AG08395 (cell line): ENCODE measurements around the gene FAM3D.
A peak's percentile ranks its signal among the peaks of the same experiment; 100 is the strongest.
"Not testable (repeated sequence)": the region's sequence is repeated elsewhere in the genome, so short reads cannot be mapped to it uniquely, and the experiment has no call there.

Experiments
- DNase-seq: peaks from one replicate; pipeline ENCODE4 v3.0.0; 2012; ENCODE audit warnings: mixed read lengths, low spot score

FAM3D gene

DNA sequence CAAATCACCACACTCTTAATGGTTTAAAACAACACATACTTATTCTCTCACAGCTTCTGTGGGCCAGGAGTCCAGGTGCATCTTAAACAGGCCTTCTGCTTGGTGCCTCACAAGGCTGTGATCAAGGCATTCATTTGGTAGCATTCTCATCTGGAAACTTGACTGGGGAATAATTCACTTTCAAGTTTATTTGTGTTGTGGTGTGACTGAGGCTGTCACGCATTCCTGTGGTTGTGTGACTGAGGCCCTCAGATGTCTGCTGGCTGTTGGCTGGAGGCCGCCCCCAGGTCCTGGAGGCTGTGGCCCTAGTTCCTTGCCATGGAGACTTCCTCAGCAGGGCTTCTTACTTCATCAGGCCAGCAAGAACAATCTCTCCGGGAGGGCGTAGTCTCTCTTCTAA is 16.9 kb upstream of the FAM3D start:
- peak; percentile 64 for DNase-seq

- DNase-seq: peak; percentile 23
Observed at GRCh38 chr3:58683001-58683458, 16.5 kb upstream of the FAM3D start.

DNA sequence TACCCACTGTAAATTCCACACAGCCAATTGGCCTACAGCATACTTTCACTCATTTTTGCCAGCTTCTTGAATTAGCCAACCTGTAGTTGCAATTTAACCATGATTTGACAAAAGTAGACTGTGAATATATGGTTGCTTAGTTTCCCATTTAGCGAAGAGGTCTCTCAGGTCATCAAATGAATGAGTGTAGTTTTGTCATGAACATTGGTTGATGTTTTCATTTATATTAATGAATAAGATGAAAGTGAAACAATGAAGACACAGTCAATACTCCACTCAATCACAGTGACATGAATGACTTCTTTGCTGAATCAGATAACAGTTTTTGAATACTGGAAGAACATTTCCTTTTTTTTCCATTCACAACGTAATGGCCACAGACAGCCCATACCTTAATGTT is 15.3 kb upstream of the FAM3D start:
- no peak for DNase-seq

- no peak for DNase-seq
Observed at GRCh38 chr3:58680879-58681525, 14.4 kb upstream of the FAM3D start.

DNA sequence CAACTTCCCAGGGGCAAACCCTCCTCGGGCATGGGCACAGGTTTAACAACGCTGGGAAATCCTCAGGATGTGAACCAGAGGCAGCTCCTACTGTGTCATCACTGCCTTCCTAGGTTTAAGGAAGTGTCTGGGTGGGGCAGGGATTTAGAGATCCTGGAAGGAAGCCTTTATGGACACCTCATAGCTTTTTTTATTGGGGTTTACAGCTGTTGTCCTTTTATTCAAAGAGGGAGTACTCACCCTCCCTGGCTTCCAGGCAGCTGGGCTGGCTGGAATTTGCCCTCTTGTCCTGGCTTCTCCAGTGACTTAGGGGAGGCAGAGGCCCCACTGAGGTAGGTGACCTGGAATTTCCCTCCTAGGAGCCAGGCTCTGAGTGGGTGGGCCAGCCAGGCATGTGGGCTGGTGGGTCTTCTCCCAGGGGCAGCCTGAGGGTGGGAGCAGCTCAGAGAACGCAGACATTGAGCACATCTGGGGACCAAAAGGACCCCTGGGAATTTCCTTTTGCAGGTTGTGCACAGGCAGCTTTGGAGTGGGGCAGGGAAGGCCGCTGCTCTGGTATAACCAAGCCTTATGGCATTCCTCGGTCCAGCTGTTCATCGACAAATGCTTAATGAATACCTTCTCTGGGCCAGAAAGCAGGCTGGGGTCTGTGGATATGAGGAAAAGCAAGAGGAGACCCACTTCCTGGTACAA is 13.5 kb upstream of the FAM3D start:
- DNase-seq: no peak

DNA sequence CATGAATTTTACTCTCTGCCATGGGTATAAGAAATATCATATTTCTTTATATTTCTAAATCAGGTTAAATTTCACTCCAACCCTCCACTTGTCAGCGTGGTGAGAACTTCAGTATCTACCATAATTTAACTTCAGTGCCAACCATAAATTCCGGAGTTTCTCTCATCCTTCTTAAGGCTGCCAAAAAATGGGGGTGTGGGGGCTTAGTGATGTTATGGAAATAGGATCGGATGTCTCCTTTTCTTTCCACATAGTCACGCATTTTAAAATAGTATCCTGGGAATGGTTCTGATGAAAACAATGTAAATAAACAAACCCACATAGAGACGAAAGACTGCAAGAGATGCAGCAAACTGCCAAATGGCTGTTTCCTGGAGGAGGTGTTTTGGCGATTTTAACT is 12.9 kb upstream of the FAM3D start:
- no peak for DNase-seq

DNA sequence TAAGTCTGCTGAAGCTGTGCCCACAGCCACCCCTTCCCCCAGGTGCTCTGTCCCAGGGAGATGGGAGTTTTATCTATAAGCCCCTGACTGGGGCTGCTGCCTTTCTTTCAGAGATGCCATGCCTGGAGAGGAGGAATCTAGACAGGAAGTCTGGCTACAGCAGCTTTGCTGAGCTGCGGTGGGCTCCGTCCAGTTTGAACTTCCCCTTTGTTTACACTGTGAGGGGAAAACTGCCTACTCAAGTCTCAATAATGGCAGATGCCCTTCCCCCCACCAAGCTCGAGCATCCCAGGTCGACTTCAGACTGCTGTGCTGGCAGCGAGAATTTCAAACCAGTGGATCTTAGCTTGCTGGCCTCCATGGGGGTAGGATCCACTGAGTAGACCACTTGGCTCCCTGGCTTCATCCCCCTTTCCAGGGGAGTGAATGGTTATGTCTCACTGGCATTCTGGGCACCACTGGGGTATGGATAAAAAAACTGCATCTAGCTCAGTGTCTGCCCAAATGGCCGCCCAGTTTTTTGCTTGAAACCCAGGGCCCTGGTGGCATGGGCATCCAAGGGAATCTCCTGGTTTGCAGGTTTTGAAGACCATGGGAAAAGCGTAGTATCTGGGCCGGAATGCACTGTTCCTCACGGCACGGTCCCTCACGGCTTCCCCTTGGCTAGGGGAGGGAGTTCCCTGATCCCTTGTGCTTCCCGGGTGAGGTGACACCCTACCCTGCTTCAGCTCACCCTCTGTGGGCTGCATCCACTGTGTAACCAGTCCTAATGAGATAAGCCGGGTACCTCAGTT is 11.8 kb upstream of the FAM3D start:
- not testable (repeated sequence) for DNase-seq

- no peak for DNase-seq
Observed at GRCh38 chr3:58672880-58673279, 6.3 kb upstream of the FAM3D start.

DNA sequence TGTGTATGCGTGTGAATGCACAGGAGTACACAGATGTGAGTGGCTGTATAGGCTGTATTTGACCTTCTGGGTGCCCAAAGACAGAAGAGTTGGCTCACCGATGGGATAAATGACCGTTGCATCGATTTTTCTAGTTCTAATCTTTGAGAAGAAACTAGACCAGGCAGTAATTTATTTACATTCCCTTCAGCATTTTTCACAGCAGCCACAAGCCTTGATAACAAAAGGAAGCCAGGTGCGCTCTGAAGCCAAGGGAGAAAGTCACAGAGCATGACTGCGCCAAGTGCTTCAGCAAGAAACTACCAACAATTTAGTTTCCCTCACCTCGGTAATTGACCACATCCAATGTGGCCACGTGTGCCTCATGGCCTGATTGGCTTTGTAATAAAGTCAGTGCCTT is 5.9 kb upstream of the FAM3D start:
- DNase-seq: no peak

DNA sequence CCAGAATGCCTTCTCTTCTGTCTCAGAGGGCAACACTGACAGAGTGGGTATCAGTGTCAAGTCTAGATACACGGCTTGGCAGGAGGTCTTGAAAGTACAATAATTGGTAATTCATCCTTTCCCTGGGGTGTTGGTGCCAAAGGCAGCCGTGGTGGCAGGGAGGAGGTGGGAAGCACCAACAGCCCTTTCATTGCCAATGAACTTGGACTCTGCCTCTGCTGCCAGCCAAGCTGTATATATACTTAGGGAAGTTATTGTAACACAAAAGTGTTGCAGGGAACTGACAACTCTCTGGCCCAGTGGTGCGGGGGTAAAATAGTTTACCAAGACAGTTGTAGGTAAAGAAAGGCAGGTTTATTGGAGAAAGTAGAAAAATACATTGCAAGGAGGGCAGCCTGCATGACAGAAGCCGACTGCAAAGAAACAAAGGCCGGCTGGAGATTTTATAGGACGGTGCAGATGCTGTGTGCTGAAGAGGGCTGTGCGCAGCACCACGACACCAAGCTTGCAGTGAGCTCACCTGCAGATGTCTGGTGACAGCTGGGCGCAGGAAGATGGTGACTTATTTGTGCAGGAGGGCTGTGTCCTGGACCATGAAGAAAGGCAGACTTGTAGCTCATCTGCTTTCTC is 4.0 kb upstream of the FAM3D start:
- DNase-seq: no peak

GRCh38 chr3:58668247-58668646 is 1.7 kb upstream of the FAM3D start:
- no peak for DNase-seq

DNA sequence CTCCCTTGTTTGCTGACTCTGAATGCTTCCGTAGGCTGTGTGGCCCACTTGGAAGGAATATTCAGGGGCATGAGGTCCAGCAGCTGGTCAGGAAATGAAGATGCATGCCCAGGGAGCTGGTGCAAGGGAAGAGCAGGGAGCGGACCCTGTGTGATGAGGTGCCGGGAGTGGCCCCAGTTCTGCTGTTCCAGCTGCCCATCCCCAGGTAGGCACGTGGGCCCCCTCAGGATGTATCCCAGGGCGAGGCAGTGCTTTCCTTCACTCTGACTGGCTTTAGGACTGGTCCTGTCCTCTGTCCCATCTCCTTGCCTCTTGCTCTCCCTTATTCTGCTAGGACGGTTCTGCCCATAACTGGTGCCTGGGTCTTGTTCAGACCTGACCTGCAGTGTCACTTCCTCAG is 1.1 kb upstream of the FAM3D start:
- DNase-seq: no peak

DNA sequence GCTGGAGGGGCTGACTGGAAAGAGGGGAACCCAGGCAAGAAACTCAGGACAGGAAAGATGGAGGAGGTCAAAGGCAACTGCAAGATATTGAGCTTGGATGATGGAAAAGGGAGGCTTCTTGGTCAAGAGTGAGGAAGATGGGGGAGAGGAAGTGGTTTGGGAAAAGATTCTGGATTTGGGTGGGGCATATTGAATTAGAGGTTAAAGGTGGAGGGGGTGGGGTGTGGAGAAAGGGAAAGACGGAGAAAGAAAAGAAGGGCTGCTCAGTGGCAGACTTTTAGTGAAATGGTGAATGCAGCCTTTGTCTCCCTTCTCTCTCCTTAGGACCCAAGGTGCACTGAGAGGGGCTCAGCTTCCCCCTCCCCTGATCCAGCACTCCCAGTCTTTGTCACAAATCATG is 655 bp upstream of the FAM3D start:
- no peak for DNase-seq

DNA sequence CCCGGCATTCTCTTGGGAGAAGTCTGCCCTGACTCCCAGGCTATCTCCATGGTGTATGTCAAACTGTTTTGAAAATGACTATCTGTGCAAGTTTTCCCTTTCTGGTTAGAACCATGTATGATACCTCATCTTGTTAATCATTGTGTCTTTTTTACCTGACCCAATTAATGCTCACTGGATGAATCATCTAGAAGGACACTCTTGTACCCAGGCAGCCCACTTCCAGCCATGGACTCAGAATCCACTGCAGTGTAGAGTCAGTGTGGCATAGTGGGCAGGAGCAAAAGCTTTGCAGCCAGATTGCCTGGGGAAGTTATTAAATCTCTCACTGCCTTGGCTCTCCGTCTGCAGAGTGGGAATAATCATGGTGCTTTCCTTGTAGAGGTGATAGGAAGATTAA is 1.2 kb downstream of the FAM3D start:
- DNase-seq: no peak

DNA sequence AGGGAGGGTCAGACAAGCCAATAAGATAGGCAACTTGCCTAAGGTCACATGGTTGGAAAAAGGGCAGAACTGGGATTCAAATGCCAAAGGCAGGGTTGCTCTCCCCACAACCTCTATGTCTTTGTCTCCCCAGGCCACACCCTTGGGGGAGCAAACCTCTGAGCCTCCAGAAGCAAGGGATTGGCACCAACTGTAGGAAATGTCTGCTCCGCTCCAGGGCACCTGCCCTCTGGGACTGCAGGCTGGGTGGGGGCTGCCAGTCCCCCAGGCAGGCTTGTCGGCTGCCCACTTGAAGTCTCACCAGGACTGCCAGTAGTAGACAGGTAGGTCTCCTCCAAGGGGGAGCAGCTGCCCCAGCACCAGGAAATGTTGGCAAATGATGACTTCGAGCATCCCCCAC is 2.0 kb downstream of the FAM3D start:
- DNase-seq: no peak

GRCh38 chr3:58661836-58662420 is 4.6 kb downstream of the FAM3D start:
- DNase-seq: no peak

- DNase-seq: no peak
Observed at GRCh38 chr3:58660998-58661397, 5.6 kb downstream of the FAM3D start.

DNA sequence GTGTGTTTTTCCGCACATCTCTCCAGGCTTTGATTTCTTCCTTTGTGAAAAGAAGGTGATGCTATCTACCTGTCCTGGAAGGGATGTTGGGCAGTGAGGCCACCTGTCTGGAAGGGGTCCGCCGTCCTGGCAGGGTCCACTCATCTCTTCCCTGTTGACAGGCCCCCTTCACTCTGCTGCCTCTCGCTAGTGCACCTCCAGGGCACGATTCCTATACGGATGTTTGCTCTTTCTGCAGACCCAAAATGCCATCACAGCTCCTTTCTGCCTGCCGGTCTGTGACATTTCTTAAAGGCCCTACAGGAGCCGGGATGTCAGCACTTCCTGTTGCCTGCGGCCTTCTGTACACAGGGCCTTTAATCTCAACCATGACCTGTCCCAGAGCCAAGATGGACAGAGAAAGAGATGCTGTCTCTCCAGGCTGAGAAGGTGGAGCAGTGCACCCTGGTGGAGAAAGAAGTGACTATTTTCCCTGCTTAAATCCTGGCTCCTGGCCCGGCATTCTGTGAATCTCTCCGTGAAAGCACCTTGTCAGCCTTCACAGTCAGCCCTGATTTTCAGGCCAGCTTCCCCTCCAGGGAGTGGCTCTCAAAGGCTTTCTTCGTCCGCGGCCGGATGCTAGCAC is 7.4 kb downstream of the FAM3D start:
- DNase-seq: peak; percentile 63

DNA sequence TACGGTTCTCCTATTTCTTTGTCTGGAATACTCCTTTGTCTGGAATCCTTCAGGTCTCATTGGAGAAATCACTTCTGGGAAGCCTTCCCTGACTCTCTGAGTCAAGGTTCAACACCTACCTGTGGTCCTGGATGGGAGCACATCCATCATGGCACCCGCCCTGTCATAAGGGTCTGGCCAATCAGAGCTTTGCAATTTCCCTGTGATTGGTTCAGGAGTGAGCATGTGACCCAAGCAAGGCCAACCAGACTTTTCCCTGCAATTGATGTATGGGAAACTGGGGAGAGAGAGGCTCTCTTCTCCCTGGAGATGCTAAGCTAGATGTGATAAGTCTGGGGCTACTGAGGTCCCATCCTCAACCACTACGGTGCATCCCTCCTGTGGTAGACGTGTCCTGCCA is 8.1 kb downstream of the FAM3D start:
- no peak for DNase-seq

DNA sequence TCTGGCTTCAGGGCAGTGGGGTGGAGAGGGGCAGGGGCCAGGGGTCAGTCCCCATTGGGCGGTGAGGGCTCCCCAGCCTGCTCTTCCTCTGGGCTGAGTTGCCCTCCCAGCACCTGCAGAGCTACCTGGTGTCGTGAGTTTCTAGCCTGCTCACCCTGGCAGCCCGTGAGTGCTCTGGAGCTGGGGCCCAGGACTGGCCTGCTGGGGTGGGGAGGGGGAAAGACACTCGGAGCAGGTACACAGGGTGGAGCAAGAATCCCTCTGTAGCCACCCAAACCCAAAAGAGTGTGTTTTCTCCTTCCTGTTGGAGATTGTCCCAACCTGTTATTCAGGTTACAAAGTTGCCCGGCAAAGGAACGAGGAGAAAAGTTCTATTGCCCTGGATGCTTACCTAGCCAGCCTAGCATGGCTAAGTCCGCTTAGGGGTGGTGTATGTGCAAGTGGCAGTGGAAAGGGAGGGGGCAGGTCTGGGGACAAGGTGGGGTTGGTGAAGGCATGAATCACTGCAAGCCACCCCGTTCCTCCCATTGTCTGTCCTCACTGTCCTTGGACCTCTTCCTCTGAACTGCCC is 8.9 kb downstream of the FAM3D start:
- DNase-seq: no peak

DNA sequence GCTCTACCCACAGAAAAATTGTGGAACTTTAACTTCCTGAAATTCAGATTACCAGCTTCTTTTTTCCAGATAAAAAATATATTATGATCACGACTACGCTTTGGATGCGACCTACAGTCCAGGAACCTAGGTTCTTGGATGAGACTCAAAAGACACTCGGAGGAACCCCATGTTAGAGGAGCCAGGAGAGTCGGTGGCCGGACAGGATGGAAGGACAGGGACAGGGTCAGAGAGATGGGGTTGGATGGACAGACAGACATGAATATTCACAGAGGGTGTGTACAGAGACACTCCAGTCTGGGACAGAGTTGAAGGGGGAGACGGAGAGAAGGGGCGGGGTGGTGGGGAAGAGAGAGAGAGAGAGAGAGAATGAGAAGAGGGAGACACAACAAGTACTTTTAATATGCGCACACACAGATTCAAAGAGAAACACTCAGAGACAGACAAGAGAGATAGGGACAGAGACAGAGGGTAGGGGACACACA is 9.5 kb downstream of the FAM3D start:
- no peak for DNase-seq
